GM12878 (cell line): ENCODE data around the gene ZNF445.

Experiments used
- BCL3 ChIP-seq: IDR thresholded peaks from 2 replicates; pipeline ENCODE4 v1.6.1; 2011; ENCODE audit warnings: borderline replicate concordance, low read depth, mild to moderate bottlenecking, moderate library complexity, low read length; ENCODE audit not compliant: insufficient read depth, poor library complexity, severe bottlenecking
- EZH2 ChIP-seq: IDR thresholded peaks from 2 replicates; pipeline ENCODE4 v1.6.1; 2012; ENCODE audit warnings: low read depth, mild to moderate bottlenecking, control low read depth, inconsistent platforms, low read length, borderline replicate concordance; ENCODE audit not compliant: control insufficient read depth
- MAX ChIP-seq: IDR thresholded peaks from 2 replicates; pipeline ENCODE4 v1.6.1; 2012; ENCODE audit warnings: low read depth, low read length, improper control_type of control experiment
- SIX5 ChIP-seq: IDR thresholded peaks from 2 replicates; pipeline ENCODE4 v1.6.1; 2011; ENCODE audit warnings: mild to moderate bottlenecking, low read depth, low read length, moderate library complexity; ENCODE audit not compliant: severe bottlenecking
- SP1 ChIP-seq: IDR thresholded peaks from one replicate; pipeline ENCODE4 v1.6.1; 2011; ENCODE audit warnings: low read depth, low read length
- TAF1 ChIP-seq: IDR thresholded peaks from 2 replicates; pipeline ENCODE4 v1.6.1; 2011; ENCODE audit warnings: mild to moderate bottlenecking, low read depth, low read length, borderline replicate concordance

DNA sequence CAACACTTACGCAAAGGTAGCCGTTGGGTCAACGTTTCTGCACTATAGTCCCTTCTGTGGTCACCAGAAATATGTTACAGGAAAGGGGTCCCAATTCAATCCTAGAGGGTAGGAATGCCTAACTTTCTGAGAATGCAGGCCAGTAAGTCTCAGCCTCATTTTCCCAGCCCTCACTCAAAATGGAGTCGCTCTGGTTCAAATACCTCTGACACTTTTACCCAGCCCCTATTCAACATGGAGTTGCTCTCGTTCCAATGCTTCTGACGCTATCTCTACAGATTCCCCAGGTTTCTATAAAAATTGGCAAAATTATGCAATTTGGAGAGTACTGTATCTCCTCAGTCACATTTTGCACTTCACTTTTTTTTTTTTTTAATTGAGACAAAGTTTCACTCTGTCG, 39.7 kb downstream of the ZNF445 start:
- TF ChIP-seq BCL3: no peak
- no peak for TF ChIP-seq TAF1
- TF ChIP-seq MAX: no peak
- no peak for TF ChIP-seq SP1
- no peak for TF ChIP-seq SIX5
- no peak for TF ChIP-seq EZH2
